Smooth muscle cell of bladder (primary cell): ENCODE measurements around the gene OSBPL8. TPM values are rescaled to one million over a fixed set of nuclear protein-coding genes. Genes with fewer than 3 reads are reported as not detected.

Source experiments
- total RNA-seq: library from RNA; depleted of rRNA; stranded (reverse); fragments of >200 nt; gene quantifications from 2 replicates; pipeline ENCODE4 v1.2.3, GENCODE V29; 2014

OSBPL8 gene, protein sequence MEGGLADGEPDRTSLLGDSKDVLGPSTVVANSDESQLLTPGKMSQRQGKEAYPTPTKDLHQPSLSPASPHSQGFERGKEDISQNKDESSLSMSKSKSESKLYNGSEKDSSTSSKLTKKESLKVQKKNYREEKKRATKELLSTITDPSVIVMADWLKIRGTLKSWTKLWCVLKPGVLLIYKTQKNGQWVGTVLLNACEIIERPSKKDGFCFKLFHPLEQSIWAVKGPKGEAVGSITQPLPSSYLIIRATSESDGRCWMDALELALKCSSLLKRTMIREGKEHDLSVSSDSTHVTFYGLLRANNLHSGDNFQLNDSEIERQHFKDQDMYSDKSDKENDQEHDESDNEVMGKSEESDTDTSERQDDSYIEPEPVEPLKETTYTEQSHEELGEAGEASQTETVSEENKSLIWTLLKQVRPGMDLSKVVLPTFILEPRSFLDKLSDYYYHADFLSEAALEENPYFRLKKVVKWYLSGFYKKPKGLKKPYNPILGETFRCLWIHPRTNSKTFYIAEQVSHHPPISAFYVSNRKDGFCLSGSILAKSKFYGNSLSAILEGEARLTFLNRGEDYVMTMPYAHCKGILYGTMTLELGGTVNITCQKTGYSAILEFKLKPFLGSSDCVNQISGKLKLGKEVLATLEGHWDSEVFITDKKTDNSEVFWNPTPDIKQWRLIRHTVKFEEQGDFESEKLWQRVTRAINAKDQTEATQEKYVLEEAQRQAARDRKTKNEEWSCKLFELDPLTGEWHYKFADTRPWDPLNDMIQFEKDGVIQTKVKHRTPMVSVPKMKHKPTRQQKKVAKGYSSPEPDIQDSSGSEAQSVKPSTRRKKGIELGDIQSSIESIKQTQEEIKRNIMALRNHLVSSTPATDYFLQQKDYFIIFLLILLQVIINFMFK
- 79.2 and 127 TPM in 2 replicates for total RNA-seq

DNA sequence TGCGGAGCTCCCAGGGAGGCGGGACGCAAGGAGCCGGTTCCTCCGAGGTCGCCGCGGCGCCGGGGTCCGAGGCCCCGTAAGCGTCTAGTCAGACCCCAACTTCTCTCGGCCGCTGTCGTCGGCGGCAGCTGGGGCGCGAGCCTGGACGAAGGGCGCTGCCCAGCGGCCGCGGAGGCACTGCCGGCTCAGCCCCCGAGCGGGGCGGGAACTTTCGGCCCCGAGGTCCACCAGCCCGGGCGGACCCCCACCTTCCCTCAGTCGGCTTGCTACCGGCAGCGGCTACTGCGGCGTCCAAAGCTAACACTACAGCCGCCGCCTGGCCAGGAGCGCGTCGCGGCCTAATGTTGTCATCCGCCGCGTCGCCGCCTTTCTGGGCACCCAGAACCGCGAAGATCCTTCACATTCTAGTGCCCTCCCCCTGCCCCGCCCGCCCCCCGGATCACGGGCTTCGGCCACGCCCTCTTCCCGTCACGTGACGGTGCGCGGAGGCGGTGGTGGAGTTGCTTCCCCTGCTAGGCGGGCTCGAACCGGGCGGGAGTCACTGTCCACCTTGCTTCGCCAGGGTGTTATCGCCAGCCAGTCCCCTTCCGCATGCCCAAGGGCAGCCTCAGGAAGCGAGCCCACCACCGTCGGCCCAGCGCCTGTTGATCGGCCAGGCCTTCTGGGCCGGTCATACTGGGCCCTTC lies at the start of gene OSBPL8:
OSBPL8 (minus strand) TSS at position 372 of the 686 bp plus-strand sequence. CDS start 72,220 bp downstream, outside the sequence.

DNA sequence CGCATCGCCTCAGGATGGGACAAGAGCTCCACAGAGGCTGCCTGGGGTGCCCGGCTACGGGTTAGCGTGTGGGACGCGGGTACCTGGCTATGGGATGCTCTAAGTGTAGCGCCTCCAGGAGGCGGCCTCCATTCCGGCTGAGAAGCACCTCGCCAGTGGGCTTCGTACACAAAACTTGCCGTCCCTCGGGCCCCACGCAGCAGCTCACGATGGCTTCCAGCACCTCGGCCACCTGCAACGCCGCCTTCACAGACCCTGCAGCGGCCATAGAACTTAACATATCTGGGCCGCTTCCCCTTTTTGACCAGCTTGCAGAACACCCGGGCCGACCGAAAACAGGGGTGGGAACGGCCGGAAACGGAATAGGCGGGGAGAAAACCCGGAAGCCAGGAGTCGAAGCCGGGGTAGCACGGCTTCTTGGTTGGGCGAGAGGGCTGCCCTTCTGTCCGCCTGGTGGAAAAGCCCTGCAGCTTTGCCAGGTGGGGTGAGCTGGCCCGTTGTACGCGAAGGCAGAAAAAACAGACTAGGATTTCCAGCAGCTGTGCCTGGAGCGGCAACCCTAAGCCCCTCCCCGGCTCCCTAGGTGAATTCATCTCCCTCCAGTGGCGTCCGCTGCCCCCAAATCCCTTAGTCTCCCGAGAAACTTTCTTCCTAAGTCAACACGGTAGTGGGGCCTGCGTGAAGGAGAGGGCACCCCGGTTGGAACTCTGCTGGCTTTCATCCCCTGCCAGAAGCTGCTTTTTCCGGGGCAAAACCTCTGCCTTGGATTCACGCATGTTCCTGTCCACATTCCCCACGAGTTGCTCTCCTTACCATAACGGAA lies 211.3 kb downstream of the OSBPL8 start, which contains the start of gene BBS10:
BBS10 (minus strand) TSS at position 337 of the 823 bp plus-strand sequence; CDS start at position 280, 57 bp downstream.

Other genes with a start within 250 kb of the OSBPL8 start
- gene BBS10, start 211.4 kb downstream of the OSBPL8 start, total RNA-seq, result 13.9 and 14.6 TPM in 2 replicates
- 91.6 and 95.9 TPM in 2 replicates for gene ZDHHC17, start 204.3 kb upstream of the OSBPL8 start, total RNA-seq